HEK293T (cell line): ENCODE results near the gene BNIP3.

Experiments
- CTCF ChIA-PET: fragments of 350-600 bp; formaldehyde crosslinking; extraction: SDS; loops from one replicate; lab custom pipeline; 2021; ENCODE audit warnings: antibody characterized with exemption, inconsistent platforms; lab: Yijun Ruan, JAX
- POLR2A ChIA-PET: fragments of 350-600 bp; formaldehyde crosslinking; extraction: SDS; loops from one replicate; lab custom pipeline; 2020; ENCODE audit warnings: antibody characterized with exemption, inconsistent platforms; lab: Yijun Ruan, JAX
- DNase-seq: peaks from one replicate; pipeline ENCODE4 v3.0.0; 2012; ENCODE audit warnings: mixed read lengths; ENCODE audit errors: extremely low spot score
- ARNT ChIP-seq: fragments of 450-650 bp; IDR thresholded peaks from 2 replicates; pipeline ENCODE4 v1.6.1; 2017; ENCODE audit warnings: mild to moderate bottlenecking
- BHLHE40 ChIP-seq: fragments of 450-650 bp; IDR thresholded peaks from 2 replicates; pipeline ENCODE4 v1.6.1; 2016; ENCODE audit warnings: mild to moderate bottlenecking, moderate library complexity, borderline replicate concordance
- CTBP1 ChIP-seq: fragments of 450-650 bp; IDR thresholded peaks from 2 replicates; pipeline ENCODE4 v1.6.1; 2016; ENCODE audit warnings: borderline replicate concordance
- ELF4 ChIP-seq: fragments of 450-650 bp; IDR thresholded peaks from 2 replicates; pipeline ENCODE4 v1.6.1; 2017; ENCODE audit warnings: antibody characterized with exemption
- FOXA1 ChIP-seq: fragments of 450-650 bp; IDR thresholded peaks from 2 replicates; pipeline ENCODE4 v1.6.1; 2016; ENCODE audit warnings: mild to moderate bottlenecking
- FOXK2 ChIP-seq: fragments of 450-650 bp; IDR thresholded peaks from 2 replicates; pipeline ENCODE4 v1.6.1; 2016; ENCODE audit warnings: mild to moderate bottlenecking
- FOXM1 ChIP-seq: fragments of 450-650 bp; IDR thresholded peaks from 2 replicates; pipeline ENCODE4 v1.6.1; 2017; ENCODE audit warnings: mild to moderate bottlenecking, borderline replicate concordance
- HDGF ChIP-seq: fragments of 450-650 bp; IDR thresholded peaks from 2 replicates; pipeline ENCODE4 v1.6.1; 2017; ENCODE audit warnings: antibody characterized with exemption, borderline replicate concordance
- L3MBTL2 ChIP-seq: fragments of 450-650 bp; conservative IDR thresholded peaks from 2 replicates; pipeline ENCODE4 v1.6.1; 2016; ENCODE audit warnings: mild to moderate bottlenecking
- LEF1 ChIP-seq: fragments of 450-650 bp; IDR thresholded peaks from 2 replicates; pipeline ENCODE4 v1.6.1; 2017; ENCODE audit warnings: mild to moderate bottlenecking, borderline replicate concordance
- NFRKB ChIP-seq: fragments of 450-650 bp; IDR thresholded peaks from 2 replicates; pipeline ENCODE4 v1.6.1; 2016; ENCODE audit warnings: mild to moderate bottlenecking, moderate library complexity
- PKNOX1 ChIP-seq: fragments of 450-650 bp; IDR thresholded peaks from 2 replicates; pipeline ENCODE4 v1.6.1; 2016
- SP1 ChIP-seq: fragments of 450-650 bp; IDR thresholded peaks from 2 replicates; pipeline ENCODE4 v1.6.1; 2017
- SUZ12 ChIP-seq: fragments of 450-650 bp; IDR thresholded peaks from 2 replicates; pipeline ENCODE4 v1.6.1; 2016; ENCODE audit warnings: mild to moderate bottlenecking
- TARDBP ChIP-seq: fragments of 450-650 bp; IDR thresholded peaks from 2 replicates; pipeline ENCODE4 v1.6.1; 2016
- ZNF384 ChIP-seq: fragments of 450-650 bp; IDR thresholded peaks from 2 replicates; pipeline ENCODE4 v1.6.1; 2016

BNIP3 gene

GRCh38 chr10:131982185-131982756 lies 548 bp upstream of the BNIP3 start:
- no peak for TF ChIP-seq ZNF384
- TF ChIP-seq HDGF, result no peak
- 0 out of 2 replicates have a peak, but pooled peaks have one; percentile 1 for TF ChIP-seq LEF1
- no peak for TF ChIP-seq FOXM1
- no peak for TF ChIP-seq ARNT
- TF ChIP-seq TARDBP, result no peak
- no peak for TF ChIP-seq NFRKB
- DNase-seq, result peak; percentile 38
- POLR2A ChIA-PET, result interaction anchor here (1.0 kb wide), 1 partner anchor 16 kb away, joined by 3 read pairs; no protein-coding TSS in a partner anchor
- CTCF ChIA-PET, result interaction anchor here (1.8 kb wide), 1 partner anchor 41 kb away, joined by 7 read pairs; no protein-coding TSS in a partner anchor

GRCh38 chr10:131980761-131981428 lies 828 bp downstream of the BNIP3 start:
- ChIA-PET CTCF (interaction anchor here (1.8 kb wide), 1 partner anchor 42 kb away, joined by 7 read pairs; no protein-coding TSS in a partner anchor), POLR2A (interaction anchor here (1.0 kb wide), 1 partner anchor 76 kb away, joined by 3 read pairs; no protein-coding TSS in a partner anchor)
- no peak for DNase-seq
- TF ChIP-seq L3MBTL2, result no peak
- no peak for TF ChIP-seq HDGF
- no peak for TF ChIP-seq ZNF384
- no peak for TF ChIP-seq SP1
- TF ChIP-seq FOXA1, result no peak
- TF ChIP-seq NFRKB, result no peak
- no peak for TF ChIP-seq SUZ12

- ChIA-PET POLR2A (no interaction called here), CTCF (interaction anchor here (1.8 kb wide), 1 partner anchor 42 kb away, joined by 7 read pairs; no protein-coding TSS in a partner anchor)
- no peak for TF ChIP-seq FOXM1
- no peak for TF ChIP-seq BHLHE40
- TF ChIP-seq PKNOX1, result no peak
- no peak for TF ChIP-seq SP1
- no peak for TF ChIP-seq LEF1
- peak; percentile 16; the same call in 1 of the 2 replicates for TF ChIP-seq ZNF384
- no peak for TF ChIP-seq NFRKB
Observed at GRCh38 chr10:131980321-131980720, 1.4 kb downstream of the BNIP3 start.

DNA sequence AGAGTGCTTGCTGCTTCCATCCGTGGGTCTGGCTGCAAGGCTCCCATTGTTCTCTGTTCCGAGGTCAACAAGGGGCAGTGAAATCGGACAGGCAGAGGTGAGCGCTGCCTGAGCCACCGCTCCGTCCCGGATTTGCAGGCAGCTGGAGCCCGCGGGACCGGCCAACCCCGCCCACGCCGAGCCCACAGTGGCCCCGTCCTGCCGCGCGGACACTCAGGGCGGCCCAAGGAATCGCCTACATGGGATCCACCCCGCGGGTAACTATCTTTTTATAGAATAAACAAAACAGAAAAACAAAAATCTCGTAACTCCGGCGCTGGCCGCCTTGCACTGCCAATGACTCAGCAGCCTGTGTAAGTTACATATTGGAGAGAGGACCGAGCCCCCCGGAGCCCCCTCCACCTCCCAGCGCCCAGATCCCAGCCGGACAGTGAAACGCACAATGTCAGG lies 1.9 kb downstream of the BNIP3 start:
- TF ChIP-seq BHLHE40 (no peak), SUZ12 (no peak), FOXA1 (no peak), TARDBP (no peak), ZNF384 (no peak), ARNT (no peak), PKNOX1 (no peak), CTBP1 (no peak), FOXM1 (no peak), SP1 (no peak), NFRKB (no peak), ELF4 (no peak), HDGF (no peak)
- no peak for DNase-seq
- ChIA-PET CTCF (no interaction called here), POLR2A (no interaction called here)

More at GRCh38 chr10:131980321-131980720, 1.4 kb downstream of the BNIP3 start:
- no peak for DNase-seq

- CTCF ChIA-PET, result no interaction called here
- POLR2A ChIA-PET, result no interaction called here
- no peak for TF ChIP-seq CTBP1
- no peak for TF ChIP-seq ELF4
- no peak for TF ChIP-seq L3MBTL2
- no peak for TF ChIP-seq FOXA1
- no peak for TF ChIP-seq PKNOX1
- TF ChIP-seq FOXK2, result no peak
- DNase-seq, result no peak
Observed at GRCh38 chr10:131979336-131979735, 2.4 kb downstream of the BNIP3 start.

GRCh38 chr10:131978851-131979250 lies 2.9 kb downstream of the BNIP3 start:
- ChIA-PET CTCF (no interaction called here), POLR2A (no interaction called here)
- DNase-seq, result no peak
- TF ChIP-seq FOXK2 (no peak), CTBP1 (no peak), SP1 (no peak), FOXA1 (no peak), FOXM1 (no peak), PKNOX1 (no peak), LEF1 (no peak), L3MBTL2 (no peak), BHLHE40 (no peak), ARNT (no peak), ELF4 (no peak), NFRKB (no peak), ZNF384 (no peak), TARDBP (no peak), HDGF (no peak), SUZ12 (no peak)
